ENCODE results near the gene ARHGDIA.

The ARHGDIA gene

GRCh38 chr17:81866440-81867169 is 4.5 kb downstream of the ARHGDIA start:
- no peak for TF ChIP-seq CTCF (IDR thresholded peaks at IDR 0.05; ENCODE audit: insufficient read depth, low read depth, low read length, missing control alignments)
- no peak overlapping the region for H3K4me3 ChIP-seq (ENCODE audit: low read length)
- no peak for DNase-seq (ENCODE audit: low read depth)

GRCh38 chr17:81865733-81866439 is 5.3 kb downstream of the ARHGDIA start:
- TF ChIP-seq CTCF (IDR thresholded peaks at IDR 0.05; ENCODE audit: insufficient read depth, low read depth, low read length, missing control alignments): no peak
- peak; percentile 37 for DNase-seq (ENCODE audit: low read depth)
- no peak overlapping the region for H3K4me3 ChIP-seq (ENCODE audit: low read length)

GRCh38 chr17:81865358-81865732 is 5.8 kb downstream of the ARHGDIA start:
- DNase-seq (ENCODE audit: low read depth): no peak
- no peak overlapping the region for H3K4me3 ChIP-seq (ENCODE audit: low read length)
- no peak for TF ChIP-seq CTCF (IDR thresholded peaks at IDR 0.05; ENCODE audit: insufficient read depth, low read depth, low read length, missing control alignments)

- H3K4me3 ChIP-seq (ENCODE audit: low read length): no peak overlapping the region
- peak; percentile 3 for TF ChIP-seq CTCF (IDR thresholded peaks at IDR 0.05; ENCODE audit: insufficient read depth, low read depth, low read length, missing control alignments)
- DNase-seq (ENCODE audit: low read depth): no peak
These were observed 7.0 kb downstream of the ARHGDIA start for GRCh38 chr17:81863833-81864768.

- DNase-seq (ENCODE audit: low read depth): no peak
These were observed 7.9 kb downstream of the ARHGDIA start for GRCh38 chr17:81863123-81863675.

More at GRCh38 chr17:81863123-81863675, 7.9 kb downstream of the ARHGDIA start:
- no peak overlapping the region for H3K4me3 ChIP-seq (ENCODE audit: low read length)
- TF ChIP-seq CTCF (IDR thresholded peaks at IDR 0.05; ENCODE audit: insufficient read depth, low read depth, low read length, missing control alignments): no peak
